ENCODE data around the gene ATP10D.

DNA sequence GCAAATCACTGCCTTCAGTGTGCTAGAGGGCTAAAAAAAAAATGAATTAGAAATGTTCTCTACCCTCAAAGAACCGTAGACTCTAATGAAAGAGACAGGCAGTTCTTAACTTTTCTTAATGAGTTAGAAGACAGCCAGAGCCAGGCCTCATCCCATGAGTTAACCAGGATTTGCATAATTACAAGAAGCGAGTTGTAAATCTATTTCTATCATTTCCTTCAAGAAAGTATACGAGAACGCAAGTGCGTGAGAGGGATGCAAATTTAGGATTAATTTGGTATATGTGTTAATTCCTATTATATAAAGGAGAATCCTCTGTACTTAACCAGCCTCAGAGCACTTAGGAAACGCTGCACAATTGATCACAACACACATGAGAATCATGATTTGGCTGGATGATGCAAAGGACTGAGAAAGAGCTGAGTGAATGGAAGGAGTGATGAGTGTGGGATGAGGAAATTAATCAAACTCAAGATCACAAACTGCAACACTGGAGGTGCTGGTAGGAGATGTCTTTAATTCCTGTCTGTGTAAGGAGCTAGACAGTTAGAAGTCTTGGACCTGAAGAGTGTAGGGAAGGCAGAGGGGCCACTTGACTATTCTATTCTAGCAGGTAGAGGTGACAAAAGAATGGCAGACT is 157.2 kb downstream of the ATP10D start:
- TF ChIP-seq, protein P1, sequence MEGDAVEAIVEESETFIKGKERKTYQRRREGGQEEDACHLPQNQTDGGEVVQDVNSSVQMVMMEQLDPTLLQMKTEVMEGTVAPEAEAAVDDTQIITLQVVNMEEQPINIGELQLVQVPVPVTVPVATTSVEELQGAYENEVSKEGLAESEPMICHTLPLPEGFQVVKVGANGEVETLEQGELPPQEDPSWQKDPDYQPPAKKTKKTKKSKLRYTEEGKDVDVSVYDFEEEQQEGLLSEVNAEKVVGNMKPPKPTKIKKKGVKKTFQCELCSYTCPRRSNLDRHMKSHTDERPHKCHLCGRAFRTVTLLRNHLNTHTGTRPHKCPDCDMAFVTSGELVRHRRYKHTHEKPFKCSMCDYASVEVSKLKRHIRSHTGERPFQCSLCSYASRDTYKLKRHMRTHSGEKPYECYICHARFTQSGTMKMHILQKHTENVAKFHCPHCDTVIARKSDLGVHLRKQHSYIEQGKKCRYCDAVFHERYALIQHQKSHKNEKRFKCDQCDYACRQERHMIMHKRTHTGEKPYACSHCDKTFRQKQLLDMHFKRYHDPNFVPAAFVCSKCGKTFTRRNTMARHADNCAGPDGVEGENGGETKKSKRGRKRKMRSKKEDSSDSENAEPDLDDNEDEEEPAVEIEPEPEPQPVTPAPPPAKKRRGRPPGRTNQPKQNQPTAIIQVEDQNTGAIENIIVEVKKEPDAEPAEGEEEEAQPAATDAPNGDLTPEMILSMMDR (IDR thresholded peaks at IDR 0.05), result no peak
- no peak for TF ChIP-seq EZH2 (IDR thresholded peaks at IDR 0.05; ENCODE audit: borderline replicate concordance, insufficient read depth, low read depth, low read length, poor library complexity, severe bottlenecking)
